ENCODE measurements around the gene EREG. TPM values are rescaled to one million over a fixed set of nuclear protein-coding genes. Genes with fewer than 3 reads are reported as not detected.
A peak's percentile ranks its signal among the peaks of the same experiment; 100 is the strongest.

EREG gene
- total and polyA plus RNA-seq, 9 of the 15 experiments (the other 6 are each of a cell fraction or from before 2014, with no cell fraction given) = 0.97 to 7.3 (median 2.5) TPM

DNA sequence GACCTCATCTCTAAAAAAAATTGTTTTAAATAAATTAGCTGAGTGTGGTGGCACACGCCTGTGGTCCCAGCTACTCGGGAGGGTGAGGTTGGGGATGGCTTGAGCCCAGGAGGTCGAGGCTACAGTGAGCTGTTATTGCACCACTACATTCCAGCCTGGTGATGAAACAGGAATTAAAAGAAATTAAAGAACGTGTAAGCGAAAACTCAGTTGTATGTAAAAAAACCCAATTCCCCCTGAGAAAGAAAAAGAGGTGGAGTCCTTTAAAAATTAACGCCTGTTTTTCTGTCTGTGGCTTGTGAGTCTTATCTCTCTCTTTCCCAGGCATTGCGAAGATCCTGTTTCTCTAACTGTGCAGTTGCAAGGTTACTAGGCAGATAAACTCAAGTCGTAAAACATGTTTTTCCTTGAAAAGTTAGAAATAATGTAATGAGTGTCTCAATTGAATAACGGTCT lies 34.6 kb upstream of the EREG start (continued):
- TF ChIP-seq, protein P1, sequence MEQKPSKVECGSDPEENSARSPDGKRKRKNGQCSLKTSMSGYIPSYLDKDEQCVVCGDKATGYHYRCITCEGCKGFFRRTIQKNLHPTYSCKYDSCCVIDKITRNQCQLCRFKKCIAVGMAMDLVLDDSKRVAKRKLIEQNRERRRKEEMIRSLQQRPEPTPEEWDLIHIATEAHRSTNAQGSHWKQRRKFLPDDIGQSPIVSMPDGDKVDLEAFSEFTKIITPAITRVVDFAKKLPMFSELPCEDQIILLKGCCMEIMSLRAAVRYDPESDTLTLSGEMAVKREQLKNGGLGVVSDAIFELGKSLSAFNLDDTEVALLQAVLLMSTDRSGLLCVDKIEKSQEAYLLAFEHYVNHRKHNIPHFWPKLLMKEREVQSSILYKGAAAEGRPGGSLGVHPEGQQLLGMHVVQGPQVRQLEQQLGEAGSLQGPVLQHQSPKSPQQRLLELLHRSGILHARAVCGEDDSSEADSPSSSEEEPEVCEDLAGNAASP (IDR thresholded peaks at IDR 0.05) = no peak
- TF ChIP-seq, protein P2, sequence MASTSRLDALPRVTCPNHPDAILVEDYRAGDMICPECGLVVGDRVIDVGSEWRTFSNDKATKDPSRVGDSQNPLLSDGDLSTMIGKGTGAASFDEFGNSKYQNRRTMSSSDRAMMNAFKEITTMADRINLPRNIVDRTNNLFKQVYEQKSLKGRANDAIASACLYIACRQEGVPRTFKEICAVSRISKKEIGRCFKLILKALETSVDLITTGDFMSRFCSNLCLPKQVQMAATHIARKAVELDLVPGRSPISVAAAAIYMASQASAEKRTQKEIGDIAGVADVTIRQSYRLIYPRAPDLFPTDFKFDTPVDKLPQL (IDR thresholded peaks at IDR 0.05; ENCODE audit: extremely low read depth, insufficient read length) = no peak
- TF ChIP-seq, protein P3, sequence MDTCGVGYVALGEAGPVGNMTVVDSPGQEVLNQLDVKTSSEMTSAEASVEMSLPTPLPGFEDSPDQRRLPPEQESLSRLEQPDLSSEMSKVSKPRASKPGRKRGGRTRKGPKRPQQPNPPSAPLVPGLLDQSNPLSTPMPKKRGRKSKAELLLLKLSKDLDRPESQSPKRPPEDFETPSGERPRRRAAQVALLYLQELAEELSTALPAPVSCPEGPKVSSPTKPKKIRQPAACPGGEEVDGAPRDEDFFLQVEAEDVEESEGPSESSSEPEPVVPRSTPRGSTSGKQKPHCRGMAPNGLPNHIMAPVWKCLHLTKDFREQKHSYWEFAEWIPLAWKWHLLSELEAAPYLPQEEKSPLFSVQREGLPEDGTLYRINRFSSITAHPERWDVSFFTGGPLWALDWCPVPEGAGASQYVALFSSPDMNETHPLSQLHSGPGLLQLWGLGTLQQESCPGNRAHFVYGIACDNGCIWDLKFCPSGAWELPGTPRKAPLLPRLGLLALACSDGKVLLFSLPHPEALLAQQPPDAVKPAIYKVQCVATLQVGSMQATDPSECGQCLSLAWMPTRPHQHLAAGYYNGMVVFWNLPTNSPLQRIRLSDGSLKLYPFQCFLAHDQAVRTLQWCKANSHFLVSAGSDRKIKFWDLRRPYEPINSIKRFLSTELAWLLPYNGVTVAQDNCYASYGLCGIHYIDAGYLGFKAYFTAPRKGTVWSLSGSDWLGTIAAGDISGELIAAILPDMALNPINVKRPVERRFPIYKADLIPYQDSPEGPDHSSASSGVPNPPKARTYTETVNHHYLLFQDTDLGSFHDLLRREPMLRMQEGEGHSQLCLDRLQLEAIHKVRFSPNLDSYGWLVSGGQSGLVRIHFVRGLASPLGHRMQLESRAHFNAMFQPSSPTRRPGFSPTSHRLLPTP (IDR thresholded peaks at IDR 0.05; ENCODE audit: borderline replicate concordance, extremely low read depth, insufficient read length) = no peak
- TF ChIP-seq XRCC3 (IDR thresholded peaks at IDR 0.05) (no peak), ZFX (CRISPR knock-in tag; IDR thresholded peaks at IDR 0.05) (no peak), ZNF224 (CRISPR knock-in tag; IDR thresholded peaks at IDR 0.05) (no peak), FOXM1 (IDR thresholded peaks at IDR 0.05; ENCODE audit: low read depth) (peak; percentile 90), FOXM1 (CRISPR knock-in tag; IDR thresholded peaks at IDR 0.05; ENCODE audit: low read depth) (no peak), BDP1 (IDR thresholded peaks at IDR 0.05; ENCODE audit: insufficient read depth, insufficient read length) (no peak)
- TF ChIP-seq, protein P4, sequence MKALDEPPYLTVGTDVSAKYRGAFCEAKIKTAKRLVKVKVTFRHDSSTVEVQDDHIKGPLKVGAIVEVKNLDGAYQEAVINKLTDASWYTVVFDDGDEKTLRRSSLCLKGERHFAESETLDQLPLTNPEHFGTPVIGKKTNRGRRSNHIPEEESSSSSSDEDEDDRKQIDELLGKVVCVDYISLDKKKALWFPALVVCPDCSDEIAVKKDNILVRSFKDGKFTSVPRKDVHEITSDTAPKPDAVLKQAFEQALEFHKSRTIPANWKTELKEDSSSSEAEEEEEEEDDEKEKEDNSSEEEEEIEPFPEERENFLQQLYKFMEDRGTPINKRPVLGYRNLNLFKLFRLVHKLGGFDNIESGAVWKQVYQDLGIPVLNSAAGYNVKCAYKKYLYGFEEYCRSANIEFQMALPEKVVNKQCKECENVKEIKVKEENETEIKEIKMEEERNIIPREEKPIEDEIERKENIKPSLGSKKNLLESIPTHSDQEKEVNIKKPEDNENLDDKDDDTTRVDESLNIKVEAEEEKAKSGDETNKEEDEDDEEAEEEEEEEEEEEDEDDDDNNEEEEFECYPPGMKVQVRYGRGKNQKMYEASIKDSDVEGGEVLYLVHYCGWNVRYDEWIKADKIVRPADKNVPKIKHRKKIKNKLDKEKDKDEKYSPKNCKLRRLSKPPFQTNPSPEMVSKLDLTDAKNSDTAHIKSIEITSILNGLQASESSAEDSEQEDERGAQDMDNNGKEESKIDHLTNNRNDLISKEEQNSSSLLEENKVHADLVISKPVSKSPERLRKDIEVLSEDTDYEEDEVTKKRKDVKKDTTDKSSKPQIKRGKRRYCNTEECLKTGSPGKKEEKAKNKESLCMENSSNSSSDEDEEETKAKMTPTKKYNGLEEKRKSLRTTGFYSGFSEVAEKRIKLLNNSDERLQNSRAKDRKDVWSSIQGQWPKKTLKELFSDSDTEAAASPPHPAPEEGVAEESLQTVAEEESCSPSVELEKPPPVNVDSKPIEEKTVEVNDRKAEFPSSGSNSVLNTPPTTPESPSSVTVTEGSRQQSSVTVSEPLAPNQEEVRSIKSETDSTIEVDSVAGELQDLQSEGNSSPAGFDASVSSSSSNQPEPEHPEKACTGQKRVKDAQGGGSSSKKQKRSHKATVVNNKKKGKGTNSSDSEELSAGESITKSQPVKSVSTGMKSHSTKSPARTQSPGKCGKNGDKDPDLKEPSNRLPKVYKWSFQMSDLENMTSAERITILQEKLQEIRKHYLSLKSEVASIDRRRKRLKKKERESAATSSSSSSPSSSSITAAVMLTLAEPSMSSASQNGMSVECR (CRISPR knock-in tag; IDR thresholded peaks at IDR 0.05) = peak; percentile 55; the same call in 1 of the 2 replicates
- TF ChIP-seq, protein P5, sequence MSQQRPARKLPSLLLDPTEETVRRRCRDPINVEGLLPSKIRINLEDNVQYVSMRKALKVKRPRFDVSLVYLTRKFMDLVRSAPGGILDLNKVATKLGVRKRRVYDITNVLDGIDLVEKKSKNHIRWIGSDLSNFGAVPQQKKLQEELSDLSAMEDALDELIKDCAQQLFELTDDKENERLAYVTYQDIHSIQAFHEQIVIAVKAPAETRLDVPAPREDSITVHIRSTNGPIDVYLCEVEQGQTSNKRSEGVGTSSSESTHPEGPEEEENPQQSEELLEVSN (IDR thresholded peaks at IDR 0.05; ENCODE audit: borderline replicate concordance in 1 of 2, extremely low read depth in 1 of 2, insufficient read depth in 1 of 2, insufficient read length in 1 of 2, low read depth in 1 of 2, low read length in 1 of 2, poor library complexity in 1 of 2, severe bottlenecking in 1 of 2) = no peak
- TF ChIP-seq, protein P6, sequence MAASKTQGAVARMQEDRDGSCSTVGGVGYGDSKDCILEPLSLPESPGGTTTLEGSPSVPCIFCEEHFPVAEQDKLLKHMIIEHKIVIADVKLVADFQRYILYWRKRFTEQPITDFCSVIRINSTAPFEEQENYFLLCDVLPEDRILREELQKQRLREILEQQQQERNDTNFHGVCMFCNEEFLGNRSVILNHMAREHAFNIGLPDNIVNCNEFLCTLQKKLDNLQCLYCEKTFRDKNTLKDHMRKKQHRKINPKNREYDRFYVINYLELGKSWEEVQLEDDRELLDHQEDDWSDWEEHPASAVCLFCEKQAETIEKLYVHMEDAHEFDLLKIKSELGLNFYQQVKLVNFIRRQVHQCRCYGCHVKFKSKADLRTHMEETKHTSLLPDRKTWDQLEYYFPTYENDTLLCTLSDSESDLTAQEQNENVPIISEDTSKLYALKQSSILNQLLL (CRISPR knock-in tag; IDR thresholded peaks at IDR 0.05; ENCODE audit: borderline replicate concordance) = no peak
- TF ChIP-seq, protein P7, sequence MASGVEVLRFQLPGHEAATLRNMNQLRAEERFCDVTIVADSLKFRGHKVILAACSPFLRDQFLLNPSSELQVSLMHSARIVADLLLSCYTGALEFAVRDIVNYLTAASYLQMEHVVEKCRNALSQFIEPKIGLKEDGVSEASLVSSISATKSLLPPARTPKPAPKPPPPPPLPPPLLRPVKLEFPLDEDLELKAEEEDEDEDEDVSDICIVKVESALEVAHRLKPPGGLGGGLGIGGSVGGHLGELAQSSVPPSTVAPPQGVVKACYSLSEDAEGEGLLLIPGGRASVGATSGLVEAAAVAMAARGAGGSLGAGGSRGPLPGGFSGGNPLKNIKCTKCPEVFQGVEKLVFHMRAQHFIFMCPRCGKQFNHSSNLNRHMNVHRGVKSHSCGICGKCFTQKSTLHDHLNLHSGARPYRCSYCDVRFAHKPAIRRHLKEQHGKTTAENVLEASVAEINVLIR (CRISPR knock-in tag; IDR thresholded peaks at IDR 0.05) = no peak

Measured in K562 (cell line).